ENCODE measurements around the gene POLD4.

The POLD4 gene

DNA sequence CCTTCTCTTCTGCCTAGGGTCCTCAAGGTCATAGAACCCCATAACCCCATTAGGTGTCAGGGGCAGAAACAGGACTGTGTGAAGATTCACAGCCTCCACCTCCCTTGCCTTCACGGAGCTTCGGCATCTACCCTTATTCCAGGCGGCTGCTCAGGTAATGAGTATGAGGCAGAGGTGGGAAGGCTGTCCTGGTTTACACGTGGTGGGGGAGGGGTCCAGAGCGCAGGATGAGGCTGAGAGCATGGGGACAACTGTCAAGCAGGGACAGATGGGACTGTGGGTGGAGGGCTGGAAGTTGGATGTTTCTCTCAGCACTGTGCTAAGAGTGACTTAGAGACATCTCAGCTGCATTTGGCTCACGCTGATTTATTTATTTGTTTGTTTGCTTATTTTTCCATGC lies 34.2 kb upstream of the POLD4 start:
- no peak for DNase-seq

- DNase-seq, result no peak
Measured at GRCh38 chr11:67387069-67387468, 33.7 kb upstream of the POLD4 start.

- peak; percentile 67 for DNase-seq
Measured at GRCh38 chr11:67384851-67385366, 31.6 kb upstream of the POLD4 start.

GRCh38 chr11:67382276-67383136 lies 29.2 kb upstream of the POLD4 start:
- DNase-seq, result peak; percentile 93

GRCh38 chr11:67381244-67381972 lies 28.1 kb upstream of the POLD4 start:
- DNase-seq, result peak; percentile 68

DNA sequence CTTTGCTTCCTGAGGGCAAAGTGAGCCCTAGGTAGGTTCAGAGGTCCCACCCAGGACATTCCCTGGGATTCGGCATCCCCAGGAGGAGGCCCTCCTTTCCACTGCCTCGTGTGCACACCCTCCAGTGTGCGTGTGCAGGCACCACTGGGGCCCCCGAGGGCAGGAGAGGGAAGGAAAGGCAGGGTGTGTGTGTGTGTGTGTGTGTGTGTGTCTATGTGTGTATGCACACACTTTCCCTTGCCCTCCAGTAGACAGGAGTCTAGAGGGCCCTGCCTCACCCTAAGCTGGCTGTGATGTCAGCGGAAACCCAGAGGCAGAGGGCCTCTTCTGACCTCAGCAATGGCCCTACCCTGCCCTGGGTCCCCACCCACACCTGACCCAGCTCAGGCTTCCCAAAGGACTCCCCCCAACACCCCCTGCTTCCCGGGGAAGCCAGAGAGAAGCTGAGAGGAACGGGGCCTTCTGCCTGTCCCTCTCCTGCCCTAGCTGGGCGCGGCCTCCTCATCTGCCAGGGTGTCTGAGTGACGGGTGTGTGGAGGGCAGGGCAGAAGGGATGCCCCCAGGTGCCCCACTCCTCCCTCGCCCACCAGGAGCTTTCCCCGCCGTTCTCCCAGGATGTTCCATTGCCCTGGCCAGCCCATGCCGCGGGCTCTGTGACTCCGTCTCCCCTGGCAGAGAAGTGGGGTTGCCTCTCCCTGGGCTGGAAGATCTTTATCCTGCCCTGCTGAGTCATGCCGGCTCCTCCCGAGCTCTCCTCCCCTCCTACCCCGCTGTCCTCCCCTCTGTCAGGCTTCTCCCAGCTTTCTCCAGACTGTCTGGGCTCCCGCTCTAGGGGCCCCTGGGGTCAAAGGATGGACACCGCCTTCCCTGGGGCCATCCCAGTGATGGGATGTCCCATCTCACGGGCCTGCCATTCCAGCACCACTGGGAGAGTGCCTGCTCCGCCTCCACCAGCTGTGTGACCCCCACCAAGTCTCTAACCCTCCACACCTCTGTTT lies 26.0 kb upstream of the POLD4 start:
- peak; percentile 48 for DNase-seq

DNA sequence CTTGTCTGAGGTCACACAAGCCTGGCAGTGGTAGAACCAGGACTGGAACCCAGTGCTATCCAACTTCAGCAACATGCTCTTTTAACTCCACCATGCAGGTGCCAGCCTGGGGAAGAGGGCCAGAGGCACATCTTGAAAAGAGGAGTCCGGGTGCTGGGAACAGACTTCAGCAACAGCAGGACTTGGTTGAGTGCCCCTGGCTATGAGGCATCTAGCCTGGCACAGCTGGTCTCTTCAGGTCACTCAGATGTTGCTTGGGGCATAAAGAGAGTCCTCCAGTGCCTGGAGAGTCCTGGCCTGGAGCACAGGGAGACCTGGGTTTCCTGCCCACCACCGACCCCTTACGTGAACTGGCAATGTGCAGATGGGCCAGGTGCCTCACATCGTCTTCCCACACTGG lies 25.2 kb upstream of the POLD4 start:
- no peak for DNase-seq

GRCh38 chr11:67376873-67377808 lies 23.8 kb upstream of the POLD4 start:
- DNase-seq, result peak; percentile 25

GRCh38 chr11:67376063-67376820 lies 22.9 kb upstream of the POLD4 start:
- DNase-seq, result no peak

GRCh38 chr11:67375320-67376055 lies 22.1 kb upstream of the POLD4 start:
- no peak for DNase-seq

DNA sequence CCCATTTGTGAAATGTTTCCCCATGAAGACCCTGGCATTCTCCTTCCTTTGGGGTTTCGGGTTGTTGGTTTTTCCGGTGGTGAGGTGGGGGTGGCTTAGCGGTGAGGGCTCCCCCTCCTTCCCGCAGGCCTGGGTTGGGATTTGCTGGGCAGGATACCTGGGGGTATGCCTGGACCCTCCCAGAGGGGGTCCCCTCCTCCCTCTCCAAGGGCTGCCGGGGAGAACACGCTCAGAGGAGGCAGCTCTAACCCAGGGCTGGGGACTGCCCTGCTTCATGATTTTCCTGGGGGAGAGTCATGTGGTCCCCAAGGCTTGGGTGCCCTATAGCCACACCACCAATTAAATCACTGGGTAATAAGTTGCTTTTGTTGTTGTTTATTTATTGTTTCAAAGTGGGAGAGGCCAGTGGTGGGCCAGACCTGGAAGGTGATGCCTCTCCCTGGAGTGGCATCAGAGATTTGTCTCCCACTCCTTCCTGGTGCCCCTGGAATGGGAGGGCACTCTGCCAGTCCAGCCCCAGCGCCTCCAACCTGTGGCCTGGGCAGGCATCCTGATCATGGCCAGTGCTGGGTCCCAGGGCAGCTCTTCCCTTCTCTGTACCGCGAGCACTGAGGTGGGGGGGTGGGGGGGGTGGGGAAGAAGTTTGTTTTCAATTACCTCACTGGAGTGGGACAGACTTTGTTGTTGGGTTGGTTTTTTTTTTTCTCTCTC lies 21.4 kb upstream of the POLD4 start:
- DNase-seq, result no peak

- DNase-seq, result peak; percentile 81
Measured at GRCh38 chr11:67373648-67374570, 20.6 kb upstream of the POLD4 start.

GRCh38 chr11:67372993-67373647 lies 19.8 kb upstream of the POLD4 start, which contains the start of gene CLCF1:
Gene CLCF1 (minus strand): TSS chr11:67373598. CDS start chr11:67373539, 59 bp downstream.
- peak; percentile 62 for DNase-seq

GRCh38 chr11:67372321-67372992 lies 19.1 kb upstream of the POLD4 start:
- peak; percentile 30 for DNase-seq

DNA sequence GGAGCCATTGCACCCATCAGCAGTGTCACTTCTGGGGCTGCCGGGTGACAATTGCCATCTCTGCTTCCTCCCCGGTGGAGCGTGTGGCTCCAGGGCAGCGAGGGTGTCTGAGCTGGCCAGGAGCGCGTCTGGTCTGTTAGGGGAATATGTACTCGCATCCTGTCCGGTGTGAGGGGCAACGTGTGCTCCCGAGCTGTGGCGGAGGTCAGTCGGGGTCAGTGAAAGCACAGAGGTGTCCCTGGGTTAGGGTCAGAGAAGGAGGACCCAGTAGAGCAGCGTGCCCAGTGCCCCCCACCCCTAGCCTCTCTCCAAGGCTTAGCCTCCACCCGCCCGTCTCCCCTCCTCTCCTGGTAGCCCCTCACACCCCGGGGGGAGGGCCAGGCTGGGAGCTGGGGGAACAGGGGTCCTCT lies 18.6 kb upstream of the POLD4 start:
- peak; percentile 35 for DNase-seq

DNA sequence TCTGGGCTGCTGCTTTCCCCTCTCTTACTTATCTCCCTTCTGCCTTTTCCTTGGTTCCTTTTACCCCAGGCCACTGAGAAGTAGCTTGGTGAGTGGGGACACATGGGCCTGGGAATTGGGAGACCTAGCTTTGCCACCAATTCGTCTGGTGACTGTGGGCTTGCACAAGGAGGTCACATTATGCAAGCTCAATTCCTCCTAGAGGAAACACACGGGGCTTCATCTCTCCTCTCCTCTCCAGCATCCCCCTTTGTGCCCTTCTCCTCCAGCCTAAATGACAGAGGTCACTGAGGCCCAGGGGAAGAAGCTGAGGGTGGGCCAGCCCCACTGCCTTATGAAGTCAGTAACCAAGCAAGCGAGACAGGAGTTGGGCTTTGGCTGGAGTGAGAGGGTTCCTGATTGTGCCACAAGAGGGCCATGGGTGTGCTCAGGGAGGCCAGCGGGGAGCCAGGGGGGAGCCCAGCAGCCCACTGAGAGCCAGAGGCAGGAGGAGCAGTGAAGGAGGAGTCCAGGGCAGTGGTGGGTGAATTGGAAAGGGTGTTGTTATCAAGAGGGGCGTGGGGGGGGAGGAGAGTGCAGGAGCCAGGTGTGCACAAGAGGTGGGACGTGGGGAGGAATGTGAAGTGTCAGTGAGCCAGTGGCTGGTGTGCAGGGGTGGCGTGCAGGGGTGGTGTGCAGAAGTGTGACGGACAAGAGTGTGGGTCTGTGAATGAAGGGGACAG lies 18.0 kb upstream of the POLD4 start:
- peak; percentile 82 for DNase-seq

Measured in hematopoietic multipotent progenitor cell treated with erythropoietin and hydrocortisone succinate and interleukin-3 and kit ligand, for 6 days (in vitro differentiated cells).